Activated CD4-positive, alpha-beta T cell treated with anti-CD3 and anti-CD28 coated beads for 24 hours (primary cell): ENCODE results near the gene RANBP3.

Source experiments
- DNase-seq, 2 donors: peaks; one replicate each; pipeline ENCODE4 v3.0.0-alpha.2; 2020; ENCODE audit warnings: low read depth in 2 of 2

Gene RANBP3

GRCh38 chr19:5926641-5927440, 51.1 kb downstream of the RANBP3 start:
- no peak for DNase-seq

- DNase-seq: no peak
Measured at GRCh38 chr19:5925830-5926427, 52.0 kb downstream of the RANBP3 start.

- no peak for DNase-seq
Measured at GRCh38 chr19:5923356-5923755, 54.6 kb downstream of the RANBP3 start.

GRCh38 chr19:5922161-5922545, 55.8 kb downstream of the RANBP3 start:
- DNase-seq: no peak

GRCh38 chr19:5921516-5922160, 56.3 kb downstream of the RANBP3 start:
- DNase-seq: no peak

GRCh38 chr19:5918463-5919079, 59.4 kb downstream of the RANBP3 start:
- no peak for DNase-seq

- no peak for DNase-seq
Measured at GRCh38 chr19:5917431-5918107, 60.4 kb downstream of the RANBP3 start.

- no peak for DNase-seq
Measured at GRCh38 chr19:5916181-5916708, 61.7 kb downstream of the RANBP3 start.

GRCh38 chr19:5915782-5916165, 62.2 kb downstream of the RANBP3 start:
- no peak for DNase-seq

- DNase-seq: no peak
Measured at GRCh38 chr19:5914946-5915781, 62.8 kb downstream of the RANBP3 start.

GRCh38 chr19:5914358-5914774, 63.6 kb downstream of the RANBP3 start:
- no peak for DNase-seq

- DNase-seq: no peak
Measured at GRCh38 chr19:5913739-5914357, 64.1 kb downstream of the RANBP3 start, which contains the start of gene CAPS. CAPS (plus strand) TSS chr19:5914254; CDS start chr19:5914407, 153 bp downstream.

GRCh38 chr19:5911366-5911765, 66.6 kb downstream of the RANBP3 start:
- DNase-seq: no peak

- DNase-seq: no peak
Measured at GRCh38 chr19:5910638-5910907, 67.4 kb downstream of the RANBP3 start.

GRCh38 chr19:5908773-5909442, 69.0 kb downstream of the RANBP3 start:
- DNase-seq: no peak

- no peak for DNase-seq
Measured at GRCh38 chr19:5907241-5907640, 70.7 kb downstream of the RANBP3 start.

GRCh38 chr19:5905114-5905778, 72.7 kb downstream of the RANBP3 start:
- no peak for DNase-seq

- DNase-seq: peak; percentile 99 to 100
Measured at GRCh38 chr19:5904352-5905113, 73.4 kb downstream of the RANBP3 start, which contains the start of gene VMAC. VMAC (plus strand) TSS chr19:5904872; CDS start chr19:5904891, 19 bp downstream.
